Smooth muscle cell (in vitro differentiated cells): ENCODE results near the gene TMEM176B. TPM values are rescaled to one million over a fixed set of nuclear protein-coding genes. Genes with fewer than 3 reads are reported as not detected.

ENCODE experiments used
- DNase-seq: peaks from one replicate; lab custom pipeline; 2025; ENCODE audit not compliant: unreplicated experiment; lab: John Stamatoyannopoulos, UW
- H2AFZ ChIP-seq: fragments of 200-600 bp; sonication (generic); 2 replicates; pipeline ENCODE4 v1.6.0; 2016; ENCODE audit warnings: antibody characterized with exemption, low read depth, mild to moderate bottlenecking
- H3F3A ChIP-seq: fragments of 200-600 bp; sonication (generic); 2 replicates; pipeline ENCODE4 v1.6.0; 2017; ENCODE audit warnings: antibody characterized with exemption, low read depth
- H3K27ac ChIP-seq: fragments of 200-600 bp; sonication (generic); 2 replicates; pipeline ENCODE4 v1.5.1; 2016; ENCODE audit warnings: low read depth, mild to moderate bottlenecking
- H3K27me3 ChIP-seq: fragments of 200-600 bp; sonication (generic); 2 replicates; pipeline ENCODE4 v1.6.1; 2016; ENCODE audit warnings: low read depth, mild to moderate bottlenecking
- H3K36me3 ChIP-seq: fragments of 200-600 bp; sonication (generic); 2 replicates; pipeline ENCODE4 v1.5.1; 2016; ENCODE audit warnings: low read depth
- H3K4me1 ChIP-seq: fragments of 200-600 bp; sonication (generic); 2 replicates; pipeline ENCODE4 v1.5.1; 2016; ENCODE audit warnings: low read depth
- H3K4me2 ChIP-seq: fragments of 200-600 bp; sonication (generic); 2 replicates; pipeline ENCODE4 v1.6.0; 2016; ENCODE audit warnings: mild to moderate bottlenecking
- H3K4me3 ChIP-seq: fragments of 200-600 bp; sonication (generic); 2 replicates; pipeline ENCODE4 v1.5.1; 2016; ENCODE audit warnings: mild to moderate bottlenecking
- H3K79me2 ChIP-seq: fragments of 200-600 bp; sonication (generic); 2 replicates; pipeline ENCODE4 v1.6.0; 2016; ENCODE audit warnings: low read depth, mild to moderate bottlenecking
- H3K9ac ChIP-seq: fragments of 200-600 bp; sonication (generic); 2 replicates; pipeline ENCODE4 v1.6.0; 2016; ENCODE audit warnings: low read depth
- H3K9me3 ChIP-seq: fragments of 200-600 bp; sonication (generic); replicated peaks from 2 replicates; pipeline ENCODE4 v1.5.1; 2016; ENCODE audit warnings: low read depth
- H4K20me1 ChIP-seq: fragments of 200-600 bp; sonication (generic); 2 replicates; pipeline ENCODE4 v1.6.0; 2016; ENCODE audit warnings: low read depth
- CTCF ChIP-seq: fragments of 200-600 bp; sonication (generic); IDR thresholded peaks from 2 replicates; pipeline ENCODE4 v1.5.1; 2017; ENCODE audit warnings: borderline replicate concordance, mild to moderate bottlenecking, antibody characterized with exemption; ENCODE audit not compliant: insufficient read depth, poor library complexity, severe bottlenecking
- WGBS: methylation state at CpG from one replicate; pipeline ENCODE4 v1.1.7; 2016; ENCODE audit warnings: low lambda C conversion rate; 5-methylcytosine and 5-hydroxymethylcytosine counted together
- polyA plus RNA-seq: library from polyadenylated mRNA; unstranded; fragments of >200 nt; fragmentation: Nextera tagmentation; extraction: Ambion mirVana; gene quantifications from 2 replicates; pipeline ENCODE4 v1.2.1, GENCODE V29; 2016
- total RNA-seq: library from RNA; depleted of rRNA; stranded (reverse); fragments of >200 nt; gene quantifications from 2 replicates; pipeline ENCODE4 v1.2.3, GENCODE V29; 2014

TMEM176B gene
- total and polyA plus RNA-seq, 2 experiments from 2014 or later, result 52.8 to 108 TPM

DNA sequence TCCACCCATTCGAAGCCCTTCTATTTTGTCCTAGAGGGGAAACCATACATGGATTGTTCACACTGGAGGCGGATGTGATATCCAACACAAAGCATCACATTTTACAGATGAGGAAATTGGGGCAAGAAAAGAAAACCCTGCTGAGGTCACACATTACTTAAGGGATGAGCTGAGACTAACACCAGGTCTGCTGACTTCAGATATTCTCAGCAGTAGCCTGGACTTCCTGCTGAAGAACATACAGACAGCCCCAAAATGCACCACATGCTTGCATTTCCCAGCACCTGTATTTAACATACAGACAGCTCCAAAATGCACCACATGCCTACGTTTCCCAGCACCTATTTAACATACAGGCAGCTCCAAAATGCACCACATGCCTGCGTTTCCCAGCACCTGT lies 51.8 kb downstream of the TMEM176B start:
- H3K4me2 ChIP-seq, result no peak overlapping the region
- H3K9ac ChIP-seq, result no peak overlapping the region
- H3K27ac ChIP-seq, result no peak overlapping the region
- DNase-seq, result no peak
- 65% methylated on average over 4 of the region's 4 CpGs for whole genome bisulfite sequencing
- H4K20me1 ChIP-seq, result no peaks in the 10 kb centered on the region
- H3K4me1 ChIP-seq, result no peaks in the 10 kb centered on the region
- H3K79me2 ChIP-seq, result no peaks in the 10 kb centered on the region
- no peaks in the 10 kb centered on the region for H3F3A ChIP-seq
- H3K9me3 ChIP-seq, result no peaks in the 10 kb centered on the region
- H2AFZ ChIP-seq, result no peak overlapping the region
- H3K36me3 ChIP-seq, result no peaks in the 10 kb centered on the region
- peaks cover 55% of the 10 kb centered on the region for H3K27me3 ChIP-seq
- H3K4me3 ChIP-seq, result no peak overlapping the region
- no peak for TF ChIP-seq CTCF

GRCh38 chr7:150746921-150747320 lies 53.2 kb downstream of the TMEM176B start:
- Histone ChIP-seq H3K4me2 (no peak overlapping the region), H4K20me1 (no peaks in the 10 kb centered on the region), H3K4me1 (no peaks in the 10 kb centered on the region), H3K4me3 (no peak overlapping the region), H3K27ac (no peak overlapping the region), H3F3A (no peaks in the 10 kb centered on the region), H3K9ac (no peak overlapping the region), H3K27me3 (peaks cover 64% of the 10 kb centered on the region), H3K9me3 (no peaks in the 10 kb centered on the region), H3K79me2 (no peaks in the 10 kb centered on the region), H2AFZ (no peak overlapping the region), H3K36me3 (no peaks in the 10 kb centered on the region)
- no peak for TF ChIP-seq CTCF
- no peak for DNase-seq
- 92% methylated on average over 6 of the region's 6 CpGs for WGBS

DNA sequence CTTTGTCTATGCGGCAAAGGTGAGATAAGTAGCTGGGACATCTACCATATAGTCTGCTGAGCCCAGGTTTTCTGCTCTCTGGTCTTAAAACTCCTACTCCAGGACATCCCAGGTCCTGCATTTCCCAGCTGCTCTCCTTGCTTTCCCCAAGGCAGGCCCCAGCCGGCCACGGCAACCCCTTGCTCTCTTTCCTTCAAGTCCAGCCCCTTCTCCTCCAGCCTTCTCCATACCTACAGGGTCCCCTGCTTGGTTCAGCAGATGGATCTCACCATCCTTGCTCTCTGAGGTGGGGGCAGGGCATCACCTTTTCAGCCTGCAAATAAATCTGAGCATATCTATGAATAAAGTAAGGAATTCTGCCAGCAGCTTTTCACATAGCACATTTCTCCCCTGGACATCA lies 54.3 kb downstream of the TMEM176B start:
- WGBS, result 79% methylated on average over 3 of the region's 3 CpGs
- Histone ChIP-seq H3K36me3 (no peaks in the 10 kb centered on the region), H3K9ac (no peak overlapping the region), H3K9me3 (no peaks in the 10 kb centered on the region), H2AFZ (no peak overlapping the region), H3K4me3 (no peak overlapping the region), H3K27ac (no peak overlapping the region), H3F3A (no peaks in the 10 kb centered on the region), H3K27me3 (peaks cover 69% of the 10 kb centered on the region), H3K79me2 (no peaks in the 10 kb centered on the region), H3K4me2 (no peak overlapping the region), H3K4me1 (no peaks in the 10 kb centered on the region), H4K20me1 (no peaks in the 10 kb centered on the region)
- DNase-seq, result no peak
- no peak for TF ChIP-seq CTCF

GRCh38 chr7:150745086-150745485 lies 55.1 kb downstream of the TMEM176B start:
- Histone ChIP-seq H4K20me1 (no peaks in the 10 kb centered on the region), H3F3A (no peaks in the 10 kb centered on the region), H3K9me3 (no peaks in the 10 kb centered on the region), H3K36me3 (no peaks in the 10 kb centered on the region), H2AFZ (no peak overlapping the region), H3K27me3 (peaks cover 72% of the 10 kb centered on the region), H3K79me2 (no peaks in the 10 kb centered on the region), H3K27ac (no peak overlapping the region), H3K4me1 (no peaks in the 10 kb centered on the region), H3K4me3 (no peak overlapping the region), H3K4me2 (no peak overlapping the region), H3K9ac (no peak overlapping the region)
- DNase-seq, result no peak
- WGBS, result 79% methylated on average over 5 of the region's 5 CpGs
- TF ChIP-seq CTCF, result no peak
